ENCODE results near the gene NPM1.
"Not testable (repeated sequence)": the region's sequence is repeated elsewhere in the genome, so short reads cannot be mapped to it uniquely, and the experiment has no call there.

DNA sequence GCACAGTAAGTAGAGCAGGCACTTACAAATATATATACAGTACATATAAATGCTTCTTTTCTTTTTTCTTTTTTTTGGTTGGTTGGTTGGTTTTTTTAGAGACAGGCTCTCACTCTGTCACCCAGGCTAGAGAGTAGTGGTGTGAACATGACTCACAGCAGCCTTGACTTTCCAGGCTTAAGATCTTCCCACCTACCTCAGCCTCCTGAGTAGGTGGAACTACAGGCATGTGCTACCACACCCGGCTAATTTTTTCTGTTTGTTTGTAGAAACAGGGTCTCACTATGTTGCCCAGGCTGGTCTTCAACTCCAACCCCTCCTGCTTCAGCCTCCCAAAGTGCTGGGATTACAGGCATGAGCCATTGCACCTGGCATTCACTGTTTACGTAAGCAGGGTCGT lies 2.6 kb upstream of the NPM1 start:
- TF ChIP-seq, protein P1, sequence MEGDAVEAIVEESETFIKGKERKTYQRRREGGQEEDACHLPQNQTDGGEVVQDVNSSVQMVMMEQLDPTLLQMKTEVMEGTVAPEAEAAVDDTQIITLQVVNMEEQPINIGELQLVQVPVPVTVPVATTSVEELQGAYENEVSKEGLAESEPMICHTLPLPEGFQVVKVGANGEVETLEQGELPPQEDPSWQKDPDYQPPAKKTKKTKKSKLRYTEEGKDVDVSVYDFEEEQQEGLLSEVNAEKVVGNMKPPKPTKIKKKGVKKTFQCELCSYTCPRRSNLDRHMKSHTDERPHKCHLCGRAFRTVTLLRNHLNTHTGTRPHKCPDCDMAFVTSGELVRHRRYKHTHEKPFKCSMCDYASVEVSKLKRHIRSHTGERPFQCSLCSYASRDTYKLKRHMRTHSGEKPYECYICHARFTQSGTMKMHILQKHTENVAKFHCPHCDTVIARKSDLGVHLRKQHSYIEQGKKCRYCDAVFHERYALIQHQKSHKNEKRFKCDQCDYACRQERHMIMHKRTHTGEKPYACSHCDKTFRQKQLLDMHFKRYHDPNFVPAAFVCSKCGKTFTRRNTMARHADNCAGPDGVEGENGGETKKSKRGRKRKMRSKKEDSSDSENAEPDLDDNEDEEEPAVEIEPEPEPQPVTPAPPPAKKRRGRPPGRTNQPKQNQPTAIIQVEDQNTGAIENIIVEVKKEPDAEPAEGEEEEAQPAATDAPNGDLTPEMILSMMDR (IDR thresholded peaks at IDR 0.05; ENCODE audit: low read length) = not testable (repeated sequence)
- TF ChIP-seq EZH2 (optimal IDR thresholded peaks at IDR 0.05; ENCODE audit: low read depth, low read length) = not testable (repeated sequence)
